CD4-positive, alpha-beta memory T cell (primary cell): Measurements from ENCODE around the gene ATP13A3. TPM values are rescaled to one million over a fixed set of nuclear protein-coding genes. Genes with fewer than 3 reads are reported as not detected.

Experiments
- CTCF ChIA-PET: fragments of 350-600 bp; sonication (Branson Sonifier 250); formaldehyde crosslinking; loops from one replicate; lab custom pipeline; 2021; ENCODE audit warnings: inconsistent platforms; ENCODE audit not compliant: partially characterized antibody; lab: Charles Lee
- POLR2A ChIA-PET: fragments of 350-600 bp; sonication (Branson Sonifier 250); formaldehyde crosslinking; loops from one replicate; lab custom pipeline; 2021; ENCODE audit not compliant: partially characterized antibody; lab: Charles Lee
- DNase-seq, 5 donors: peaks; one replicate each; pipeline versions ENCODE4 v3.0.0 to v3.0.0-alpha.2; 2020 to 2022; ENCODE audit warnings: mixed read lengths in 1 of 5
- H3K27ac ChIP-seq: one replicate; pipeline ENCODE4 v1.7.0; 2013; ENCODE audit warnings: low read depth, low read length
- H3K27me3 ChIP-seq: 2 replicates; pipeline ENCODE4 v1.7.0; 2013; ENCODE audit warnings: mild to moderate bottlenecking, low read length, moderate library complexity; ENCODE audit not compliant: insufficient read depth
- H3K36me3 ChIP-seq: 2 replicates; pipeline ENCODE4 v1.7.0; 2013; ENCODE audit warnings: mild to moderate bottlenecking, low read length, moderate library complexity; ENCODE audit not compliant: insufficient read depth
- H3K4me1 ChIP-seq: 2 replicates; pipeline ENCODE4 v1.7.0; 2013; ENCODE audit warnings: mild to moderate bottlenecking, low read length, moderate library complexity; ENCODE audit not compliant: insufficient read depth
- H3K4me3 ChIP-seq, 2 donors: one replicate each; pipeline ENCODE4 v1.7.0; 2013; ENCODE audit warnings: low read length in 2 of 2, mild to moderate bottlenecking in 1 of 2
- H3K9me3 ChIP-seq, 2 donors: one replicate each; pipeline ENCODE4 v1.7.0; 2013; ENCODE audit warnings: low read length in 2 of 2, control low read depth in 1 of 2; ENCODE audit not compliant: control insufficient read depth in 1 of 2
- H3K27ac Mint-ChIP-seq, 7 donors: one replicate each; pipeline ENCODE4 v1.8.0; 2020 to 2021; ENCODE audit warnings: mixed read lengths in 7 of 7, mild to moderate bottlenecking in 6 of 7, inconsistent platforms in 3 of 7, moderate library complexity in 3 of 7
- H3K27me3 Mint-ChIP-seq, 2 donors: one replicate each; pipeline ENCODE4 v1.8.0; 2020 to 2021; ENCODE audit warnings: mixed read lengths in 2 of 2
- H3K36me3 Mint-ChIP-seq, 2 donors: one replicate each; pipeline ENCODE4 v1.8.0; 2020 to 2021; ENCODE audit warnings: mixed read lengths in 2 of 2, inconsistent platforms in 1 of 2, mild to moderate bottlenecking in 1 of 2
- H3K4me1 Mint-ChIP-seq, 4 donors: one replicate each; pipeline ENCODE4 v1.8.0; 2020 to 2021; ENCODE audit warnings: mixed read lengths in 4 of 4, mild to moderate bottlenecking in 1 of 4
- H3K4me3 Mint-ChIP-seq, 8 donors: one replicate each; pipeline ENCODE4 v1.8.0; 2020 to 2021; ENCODE audit warnings: mixed read lengths in 8 of 8, mild to moderate bottlenecking in 7 of 8, moderate library complexity in 6 of 8, inconsistent platforms in 3 of 8
- H3K9me3 Mint-ChIP-seq, 8 donors: one replicate each; pipeline ENCODE4 v1.8.0; 2020 to 2021; ENCODE audit warnings: mixed read lengths in 8 of 8, mild to moderate bottlenecking in 5 of 8, inconsistent platforms in 3 of 8, moderate library complexity in 1 of 8
- intact Hi-C: fragments of 100-400 bp; cut with micrococcal nuclease; formaldehyde crosslinking; loops from one replicate; pipeline ENCODE4 v1.15.1; 2023
- polyA plus RNA-seq, 2 donors: library from polyadenylated mRNA; unstranded; fragments of 300-500 nt; fragmentation: Illumina TruSeq; gene quantifications; one replicate each; pipeline ENCODE4 v1.2.3, GENCODE V29; 2021
- total RNA-seq, 2 experiments: library from RNA; stranded (reverse); gene quantifications; one replicate each; pipeline ENCODE4 v1.2.3, GENCODE V29; 2021

The ATP13A3 gene
- total and polyA plus RNA-seq, 4 experiments from 2014 or later = 6.7 to 62.7 (median 36.0) TPM

DNA sequence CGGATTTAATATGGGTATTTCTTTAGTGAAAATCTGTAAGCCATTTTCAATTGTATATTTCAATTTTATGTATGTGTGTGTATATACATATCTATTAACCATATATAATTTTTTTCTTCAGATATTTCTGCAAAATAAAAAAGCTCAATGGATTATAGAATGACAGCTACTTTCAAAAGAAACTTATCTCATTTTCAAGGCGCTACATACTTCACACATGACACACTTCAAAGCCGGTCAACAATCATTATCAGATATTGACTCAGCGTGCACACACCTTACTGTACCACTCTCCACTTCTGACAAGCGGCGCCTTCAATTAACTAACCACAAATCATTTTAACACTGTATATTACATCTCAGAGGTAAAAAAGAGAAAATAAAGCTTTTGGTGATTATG is 39.6 kb downstream of the ATP13A3 start:
- H3K27ac ChIP-seq = no peak overlapping the region
- H3K9me3 ChIP-seq = no peaks in the 10 kb centered on the region
- intact Hi-C loops = no loop called here
- Mint-ChIP-seq H3K27me3 (no peaks in the 10 kb centered on the region), H3K4me1 (peaks cover 0 to 4% (median 2%) of the 10 kb centered on the region in 4 donors), H3K36me3 (peaks cover 58 to 64% of the 10 kb centered on the region in 2 donors), H3K4me3 (no peak overlapping the region), H3K27ac (peak overlapping the region in 2 of 7 donors; percentile 77 to 84), H3K9me3 (no peaks in the 10 kb centered on the region)
- no peaks in the 10 kb centered on the region for H3K27me3 ChIP-seq
- no peak overlapping the region for H3K4me3 ChIP-seq
- ChIA-PET CTCF (interaction anchor here (1.1 kb wide), 1 partner anchor 17 kb away, joined by 3 read pairs; no protein-coding TSS in a partner anchor), POLR2A (no interaction called here)
- peaks cover 30% of the 10 kb centered on the region for H3K36me3 ChIP-seq
- no peaks in the 10 kb centered on the region for H3K4me1 ChIP-seq
- DNase-seq = no peak

DNA sequence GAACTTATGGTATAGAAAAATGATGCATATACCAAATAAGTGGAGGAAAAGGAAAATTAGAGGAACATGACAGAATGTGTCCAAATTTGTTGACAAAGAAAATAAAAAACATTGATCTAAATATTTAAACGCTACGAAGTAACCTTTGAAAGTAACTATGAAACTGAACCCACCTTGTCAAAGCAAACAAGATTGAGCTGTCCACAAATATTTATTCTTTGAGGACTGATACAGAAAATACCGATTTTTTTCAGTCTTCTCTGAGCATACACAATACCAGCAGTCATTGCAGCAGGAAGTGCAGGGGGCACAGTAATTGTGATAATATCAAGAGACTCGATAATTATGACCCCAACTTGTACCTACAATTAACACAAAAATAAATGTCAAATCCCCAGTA is 40.0 kb downstream of the ATP13A3 start:
- Mint-ChIP-seq H3K36me3 (peaks cover 58 to 64% of the 10 kb centered on the region in 2 donors), H3K9me3 (no peaks in the 10 kb centered on the region), H3K4me1 (peaks cover 0 to 4% (median 2%) of the 10 kb centered on the region in 4 donors), H3K4me3 (no peak overlapping the region), H3K27me3 (no peaks in the 10 kb centered on the region), H3K27ac (no peak overlapping the region)
- Histone ChIP-seq H3K27ac (no peak overlapping the region), H3K9me3 (no peaks in the 10 kb centered on the region), H3K4me3 (no peak overlapping the region), H3K27me3 (no peaks in the 10 kb centered on the region), H3K4me1 (no peaks in the 10 kb centered on the region), H3K36me3 (peaks cover 30% of the 10 kb centered on the region)
- POLR2A ChIA-PET = no interaction called here
- intact Hi-C loops = no loop called here
- CTCF ChIA-PET = interaction anchor here (0.8 to 1.4 kb wide), 3 partner anchors 10 to 25 kb away, joined by 3 to 4 read pairs (median 3); no protein-coding TSS in a partner anchor
- no peak for DNase-seq

DNA sequence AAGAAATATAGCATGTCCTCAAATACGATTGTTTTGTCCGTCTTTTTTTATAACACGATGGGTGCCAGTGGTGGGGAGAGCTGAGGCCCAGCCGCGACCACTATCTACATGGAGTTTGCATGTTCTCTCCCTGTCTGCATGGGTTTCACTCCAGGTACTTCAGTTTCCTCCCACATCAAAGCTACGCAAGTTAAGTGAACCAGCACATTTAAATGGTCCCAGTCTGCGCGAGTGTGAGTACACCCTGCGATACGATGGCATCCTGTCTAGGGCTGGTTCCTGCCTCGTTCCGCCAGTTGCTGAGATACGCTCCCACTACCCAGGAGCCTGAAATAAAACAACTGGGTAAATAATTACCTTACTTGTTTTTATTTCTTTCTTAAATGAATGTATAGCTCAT is 40.6 kb downstream of the ATP13A3 start:
- intact Hi-C loops = no loop called here
- DNase-seq = no peak
- no peaks in the 10 kb centered on the region for H3K4me1 ChIP-seq
- Mint-ChIP-seq H3K9me3 (no peaks in the 10 kb centered on the region), H3K36me3 (peaks cover 58 to 63% of the 10 kb centered on the region in 2 donors), H3K27ac (no peak overlapping the region), H3K4me3 (no peak overlapping the region), H3K4me1 (peaks cover 0 to 4% (median 2%) of the 10 kb centered on the region in 4 donors), H3K27me3 (no peaks in the 10 kb centered on the region)
- H3K27ac ChIP-seq = no peak overlapping the region
- CTCF ChIA-PET = interaction anchor here (0.8 to 1.4 kb wide), 2 partner anchors 10 to 26 kb away, joined by 3 to 4 read pairs; no protein-coding TSS in a partner anchor
- H3K36me3 ChIP-seq = peaks cover 30% of the 10 kb centered on the region
- no peak overlapping the region for H3K4me3 ChIP-seq
- no peaks in the 10 kb centered on the region for H3K27me3 ChIP-seq
- POLR2A ChIA-PET = no interaction called here
- no peaks in the 10 kb centered on the region for H3K9me3 ChIP-seq

DNA sequence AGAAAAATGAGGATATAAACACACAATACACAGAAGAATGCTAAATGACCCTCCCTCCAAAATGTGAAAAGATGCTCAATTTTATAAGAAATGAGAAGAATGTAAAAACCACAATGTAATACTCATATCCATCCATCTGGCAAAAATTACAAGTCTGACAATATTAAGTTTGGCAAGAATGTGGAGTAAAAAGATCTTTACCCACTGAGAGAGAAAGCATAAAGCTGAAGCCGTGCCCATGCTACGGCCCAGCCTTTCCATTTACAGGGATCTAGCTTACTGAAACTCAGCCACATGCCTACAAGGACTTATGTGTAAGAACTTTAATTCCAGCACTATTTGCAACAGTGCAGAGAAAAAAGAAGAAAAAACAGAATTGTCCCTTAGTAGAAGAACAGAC is 42.9 kb downstream of the ATP13A3 start:
- no peaks in the 10 kb centered on the region for H3K9me3 ChIP-seq
- no peaks in the 10 kb centered on the region for H3K27me3 ChIP-seq
- H3K4me1 ChIP-seq = no peaks in the 10 kb centered on the region
- no peak overlapping the region for H3K27ac ChIP-seq
- no peak overlapping the region for H3K4me3 Mint-ChIP-seq
- ChIA-PET CTCF (no interaction called here), POLR2A (no interaction called here)
- peaks cover 58 to 70% of the 10 kb centered on the region in 2 donors for H3K36me3 Mint-ChIP-seq
- H3K4me1 Mint-ChIP-seq = peaks cover 4 to 5% (median 4%) of the 10 kb centered on the region in 4 donors
- intact Hi-C loops = no loop called here
- H3K9me3 Mint-ChIP-seq = no peaks in the 10 kb centered on the region
- H3K27ac Mint-ChIP-seq = peak overlapping the region in 1 of 7 donors; percentile 88
- no peaks in the 10 kb centered on the region for H3K27me3 Mint-ChIP-seq
- DNase-seq = no peak
- peaks cover 21% of the 10 kb centered on the region for H3K36me3 ChIP-seq
- no peak overlapping the region for H3K4me3 ChIP-seq

DNA sequence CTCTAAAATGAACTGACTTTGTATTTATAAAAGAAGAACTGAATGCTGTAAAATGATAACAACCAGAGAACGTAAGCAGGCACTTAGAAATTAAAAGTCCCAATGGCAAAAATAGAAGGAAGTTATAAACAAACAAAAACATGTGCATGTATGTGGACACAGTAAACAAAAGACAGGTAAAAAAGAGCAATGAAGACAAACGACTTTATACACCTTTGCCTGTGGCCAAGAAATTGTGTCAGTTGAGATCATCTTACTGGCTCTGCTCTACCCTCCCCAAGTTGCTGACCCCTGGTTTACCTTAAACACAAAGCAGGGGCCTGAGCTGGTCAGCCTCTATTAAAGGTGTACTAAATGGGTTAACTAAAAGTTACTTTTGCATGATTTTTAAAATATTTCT is 46.0 kb downstream of the ATP13A3 start:
- intact Hi-C loops = no loop called here
- Mint-ChIP-seq H3K4me1 (peaks cover 0 to 5% (median 3%) of the 10 kb centered on the region in 4 donors), H3K36me3 (peaks cover 54 to 74% of the 10 kb centered on the region in 2 donors), H3K9me3 (no peaks in the 10 kb centered on the region), H3K27me3 (no peaks in the 10 kb centered on the region), H3K27ac (peak overlapping the region in 3 of 7 donors; percentile 0 to 63 (median 2)), H3K4me3 (no peak overlapping the region)
- Histone ChIP-seq H3K36me3 (peaks cover 29% of the 10 kb centered on the region), H3K27ac (no peak overlapping the region), H3K4me1 (no peaks in the 10 kb centered on the region), H3K4me3 (no peak overlapping the region), H3K27me3 (no peaks in the 10 kb centered on the region), H3K9me3 (no peaks in the 10 kb centered on the region)
- ChIA-PET POLR2A (no interaction called here), CTCF (interaction anchor here (1.3 to 1.8 kb wide), 5 partner anchors 9 to 97 kb away, joined by 3 to 5 read pairs (median 3); no protein-coding TSS in a partner anchor)
- no peak for DNase-seq

DNA sequence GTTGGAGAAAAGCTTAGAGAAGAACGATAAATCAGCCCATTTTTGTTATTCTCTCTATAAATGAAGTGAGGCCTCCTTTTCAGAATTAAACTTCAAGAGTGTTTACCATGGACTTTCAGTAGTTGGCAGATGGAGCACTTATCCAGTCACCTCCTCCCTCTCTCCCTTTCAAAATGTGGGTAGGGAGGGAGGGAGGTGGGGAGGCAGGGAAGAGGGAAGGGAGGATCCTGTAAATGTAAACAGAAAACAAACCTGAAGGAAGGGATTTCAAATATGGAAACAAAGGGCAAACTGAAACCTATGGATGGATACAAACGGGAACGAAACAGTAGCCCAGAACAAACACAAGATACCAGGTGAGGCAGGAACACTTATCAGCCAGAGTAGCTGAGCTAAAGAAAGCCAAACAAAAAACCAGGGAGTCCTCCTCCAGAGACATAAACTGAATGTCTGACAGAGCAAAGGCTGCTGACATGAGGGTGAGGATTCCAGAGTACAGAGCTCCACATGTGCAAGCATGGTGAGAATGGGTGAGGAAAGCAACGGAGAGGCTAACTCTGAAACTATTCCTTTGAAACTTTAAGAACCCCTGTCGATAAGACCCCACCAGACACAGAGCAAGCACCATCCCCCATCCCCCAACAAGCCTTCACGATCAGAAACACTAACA is 46.8 kb downstream of the ATP13A3 start:
- Mint-ChIP-seq H3K27ac (peak overlapping the region in 3 of 7 donors; percentile 40 to 69 (median 55)), H3K36me3 (peaks cover 55 to 76% of the 10 kb centered on the region in 2 donors), H3K4me1 (peaks cover 0 to 5% (median 3%) of the 10 kb centered on the region in 4 donors), H3K27me3 (no peaks in the 10 kb centered on the region), H3K9me3 (no peaks in the 10 kb centered on the region), H3K4me3 (no peak overlapping the region)
- peaks cover 34% of the 10 kb centered on the region for H3K36me3 ChIP-seq
- H3K4me1 ChIP-seq = no peaks in the 10 kb centered on the region
- ChIA-PET POLR2A (no interaction called here), CTCF (interaction anchor here (1.0 to 1.8 kb wide), 3 partner anchors 10 to 32 kb away, joined by 3 to 5 read pairs (median 3); no protein-coding TSS in a partner anchor)
- no peaks in the 10 kb centered on the region for H3K9me3 ChIP-seq
- DNase-seq = no peak
- no peak overlapping the region for H3K4me3 ChIP-seq
- intact Hi-C loops = no loop called here
- H3K27ac ChIP-seq = no peak overlapping the region
- H3K27me3 ChIP-seq = no peaks in the 10 kb centered on the region

DNA sequence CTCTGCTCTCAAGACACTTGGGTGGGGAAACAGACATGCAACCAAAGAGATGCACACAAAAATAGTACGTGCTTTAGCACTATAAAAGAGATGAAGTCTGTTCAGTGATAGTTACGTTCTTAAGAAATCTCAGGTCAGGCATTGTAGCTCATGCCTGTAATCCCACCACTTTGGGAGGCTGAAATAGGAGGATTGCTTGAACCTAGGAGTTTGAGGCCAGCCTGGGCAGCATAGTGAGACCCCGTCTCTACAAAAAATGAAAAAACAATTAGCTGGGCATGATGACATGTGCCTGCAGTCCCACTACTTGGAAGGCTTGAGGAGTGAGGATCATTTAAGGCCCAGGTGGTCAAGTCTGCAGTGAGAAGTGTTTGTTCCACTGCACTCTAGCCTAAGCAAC is 52.3 kb downstream of the ATP13A3 start:
- Mint-ChIP-seq H3K27ac (no peak overlapping the region), H3K9me3 (no peaks in the 10 kb centered on the region), H3K4me1 (peaks cover 0 to 5% (median 2%) of the 10 kb centered on the region in 4 donors), H3K27me3 (no peaks in the 10 kb centered on the region), H3K36me3 (peaks cover 56 to 76% of the 10 kb centered on the region in 2 donors), H3K4me3 (no peak overlapping the region)
- H3K4me3 ChIP-seq = no peak overlapping the region
- H3K27me3 ChIP-seq = no peaks in the 10 kb centered on the region
- CTCF ChIA-PET = no interaction called here
- no peak for DNase-seq
- H3K36me3 ChIP-seq = peaks cover 43% of the 10 kb centered on the region
- H3K27ac ChIP-seq = no peak overlapping the region
- intact Hi-C loops = no loop called here
- H3K9me3 ChIP-seq = no peaks in the 10 kb centered on the region
- POLR2A ChIA-PET = no interaction called here
- no peaks in the 10 kb centered on the region for H3K4me1 ChIP-seq
